Measurements from ENCODE around the gene CLMP.

DNA sequence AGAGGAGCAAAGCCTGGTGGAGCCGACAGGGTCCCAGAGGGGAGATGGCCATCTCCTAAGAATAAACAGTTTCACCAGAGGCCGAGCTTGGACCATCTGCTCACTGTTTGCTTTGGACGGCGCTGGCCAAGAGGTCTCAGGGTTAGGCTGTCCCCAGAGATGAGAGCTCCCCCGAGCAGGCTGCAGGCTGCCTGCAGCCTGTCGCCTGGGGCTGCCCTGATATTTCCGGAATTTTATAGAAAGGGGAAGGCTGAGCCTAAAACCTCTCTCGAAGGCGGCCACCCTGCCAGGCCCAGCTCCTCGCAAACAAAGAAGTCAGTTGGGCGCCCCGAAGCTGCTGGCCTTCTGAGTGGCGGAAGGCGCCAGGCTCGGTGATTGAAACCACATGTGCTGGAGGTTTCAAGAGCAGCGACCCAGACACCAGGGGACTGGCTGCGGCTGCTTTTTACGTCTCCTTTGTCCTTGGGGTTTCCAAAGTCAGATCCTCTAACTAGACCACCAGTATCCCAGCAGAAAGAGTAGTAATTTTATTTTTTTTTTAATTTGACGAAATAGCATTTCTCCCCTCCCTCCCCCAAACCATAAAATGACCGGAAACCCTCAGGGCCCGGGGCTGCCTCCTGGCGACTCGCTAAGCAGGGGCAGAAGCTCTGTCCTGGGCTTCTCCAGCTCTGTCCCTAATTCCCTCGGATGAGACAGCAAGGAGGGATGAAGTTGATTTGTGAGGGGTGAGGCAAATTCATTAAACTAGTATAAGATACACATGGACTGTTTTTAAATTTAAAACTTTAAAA, 57.4 kb downstream of the CLMP start:
- TF ChIP-seq, protein P1, sequence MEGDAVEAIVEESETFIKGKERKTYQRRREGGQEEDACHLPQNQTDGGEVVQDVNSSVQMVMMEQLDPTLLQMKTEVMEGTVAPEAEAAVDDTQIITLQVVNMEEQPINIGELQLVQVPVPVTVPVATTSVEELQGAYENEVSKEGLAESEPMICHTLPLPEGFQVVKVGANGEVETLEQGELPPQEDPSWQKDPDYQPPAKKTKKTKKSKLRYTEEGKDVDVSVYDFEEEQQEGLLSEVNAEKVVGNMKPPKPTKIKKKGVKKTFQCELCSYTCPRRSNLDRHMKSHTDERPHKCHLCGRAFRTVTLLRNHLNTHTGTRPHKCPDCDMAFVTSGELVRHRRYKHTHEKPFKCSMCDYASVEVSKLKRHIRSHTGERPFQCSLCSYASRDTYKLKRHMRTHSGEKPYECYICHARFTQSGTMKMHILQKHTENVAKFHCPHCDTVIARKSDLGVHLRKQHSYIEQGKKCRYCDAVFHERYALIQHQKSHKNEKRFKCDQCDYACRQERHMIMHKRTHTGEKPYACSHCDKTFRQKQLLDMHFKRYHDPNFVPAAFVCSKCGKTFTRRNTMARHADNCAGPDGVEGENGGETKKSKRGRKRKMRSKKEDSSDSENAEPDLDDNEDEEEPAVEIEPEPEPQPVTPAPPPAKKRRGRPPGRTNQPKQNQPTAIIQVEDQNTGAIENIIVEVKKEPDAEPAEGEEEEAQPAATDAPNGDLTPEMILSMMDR (optimal IDR thresholded peaks at IDR 0.05 in 1 of 3, IDR thresholded peaks at IDR 0.05 in 1 of 3, conservative IDR thresholded peaks at IDR 0.05 in 1 of 3; ENCODE audit: extremely low read depth in 1 of 3, insufficient read depth in 2 of 3, low read length in 3 of 3), result no peak
- no peak for TF ChIP-seq EZH2 (IDR thresholded peaks at IDR 0.05; ENCODE audit: low read length)

Data from keratinocyte (primary cell).